NB4 (cell line): ENCODE results near the gene PPIL4.

Experiments used
- DNase-seq: peaks from one replicate; pipeline ENCODE4 v3.0.0; 2010; ENCODE audit warnings: low read depth
- H3K4me3 ChIP-seq: one replicate; pipeline ENCODE4 v1.5.1; 2011; ENCODE audit warnings: mild to moderate bottlenecking, low read depth, low read length, moderate library complexity
- CTCF ChIP-seq: IDR thresholded peaks from one replicate; pipeline ENCODE4 v1.5.1; 2012; ENCODE audit warnings: low read depth, low read length
- MAX ChIP-seq: IDR thresholded peaks from 2 replicates; pipeline ENCODE4 v1.6.1; 2011; ENCODE audit warnings: low read depth, low read length
- MYC ChIP-seq: IDR thresholded peaks from 2 replicates; pipeline ENCODE4 v1.6.1; 2011; ENCODE audit warnings: low read depth, low read length
- POLR2A ChIP-seq: IDR thresholded peaks from 2 replicates; pipeline ENCODE4 v1.6.1; 2011; ENCODE audit warnings: mild to moderate bottlenecking; ENCODE audit not compliant: insufficient read length; ENCODE audit errors: extremely low read depth

The PPIL4 gene

GRCh38 chr6:149456311-149457021, 89.4 kb downstream of the PPIL4 start:
- DNase-seq: no peak

GRCh38 chr6:149455031-149455732, 90.7 kb downstream of the PPIL4 start:
- TF ChIP-seq CTCF (no peak), POLR2A (no peak), MYC (no peak), MAX (no peak)
- no peak for DNase-seq
- H3K4me3 ChIP-seq: no peak overlapping the region

More at GRCh38 chr6:149456311-149457021, 89.4 kb downstream of the PPIL4 start:
- H3K4me3 ChIP-seq: no peak overlapping the region
- TF ChIP-seq MAX: no peak
- TF ChIP-seq MYC: no peak
- no peak for TF ChIP-seq POLR2A
